Suprapubic skin (tissue), 4 donors: ENCODE results near the gene RCOR1. TPM values are rescaled to one million over a fixed set of nuclear protein-coding genes. Genes with fewer than 3 reads are reported as not detected.
"Not testable (repeated sequence)": the region's sequence is repeated elsewhere in the genome, so short reads cannot be mapped to it uniquely, and the experiment has no call there.

ENCODE experiments used
- DNase-seq, 2 donors: peaks; one replicate each; pipeline ENCODE4 v3.0.0-alpha.2; 2019; ENCODE audit warnings: low spot score in 2 of 2
- H3K27ac ChIP-seq: fragments of 200-600 bp; sonication (generic); one replicate; pipeline ENCODE4 v1.5.1; 2019
- H3K27me3 ChIP-seq: fragments of 200-600 bp; sonication (generic); one replicate; pipeline ENCODE4 v1.5.1; 2019
- H3K36me3 ChIP-seq: fragments of 200-600 bp; sonication (generic); one replicate; pipeline ENCODE4 v1.5.1; 2019
- H3K4me1 ChIP-seq: fragments of 200-600 bp; sonication (generic); one replicate; pipeline ENCODE4 v1.5.1; 2019
- H3K4me3 ChIP-seq: fragments of 200-600 bp; sonication (generic); one replicate; pipeline ENCODE4 v1.5.1; 2019; ENCODE audit warnings: mild to moderate bottlenecking
- H3K9me3 ChIP-seq: fragments of 200-600 bp; sonication (generic); one replicate; pipeline ENCODE4 v1.5.1; 2019
- CTCF ChIP-seq, 2 donors: fragments of 200-600 bp in 1 of 2; fragments of 450-650 bp in 1 of 2; sonication (generic) in 1 of 2; IDR thresholded peaks; one replicate each; pipeline ENCODE4 v1.5.1; 2016 to 2019; ENCODE audit warnings: antibody characterized with exemption in 2 of 2, mild to moderate bottlenecking in 1 of 2, moderate library complexity in 1 of 2
- EP300 ChIP-seq: sonication (generic); formaldehyde crosslinking; IDR thresholded peaks from one replicate; pipeline ENCODE4 v1.6.1; 2017; ENCODE audit warnings: antibody characterized with exemption
- POLR2A ChIP-seq, 2 donors: fragments of 450-650 bp; IDR thresholded peaks; one replicate each; pipeline ENCODE4 v1.6.1; 2017; ENCODE audit warnings: antibody characterized with exemption in 2 of 2, mild to moderate bottlenecking in 2 of 2, moderate library complexity in 2 of 2
- POLR2AphosphoS5 ChIP-seq, 3 donors: sonication (generic); formaldehyde crosslinking; IDR thresholded peaks; one replicate each; pipeline ENCODE4 v1.6.1; 2017; ENCODE audit warnings: antibody characterized with exemption in 3 of 3
- WGBS: methylation state at CpG from one replicate; pipeline ENCODE4 v1.1.5; 2018; 5-methylcytosine and 5-hydroxymethylcytosine counted together
- total RNA-seq, 4 donors: library from RNA; depleted of rRNA; stranded (reverse); fragments of >200 nt; gene quantifications; one replicate each; pipeline ENCODE4 v1.1.0, GENCODE V29; 2016

The RCOR1 gene
- total RNA-seq, 4 donors from 2014 or later: 20.6 to 27.7 (median 24.8) TPM

- H3K27ac ChIP-seq: no peak overlapping the region
- H3K4me3 ChIP-seq: no peak overlapping the region
- H3K27me3 ChIP-seq: no peaks in the 10 kb centered on the region
- H3K9me3 ChIP-seq: no peaks in the 10 kb centered on the region
- 61% methylated on average over 3 of the region's 3 CpGs for whole genome bisulfite sequencing
- no peaks in the 10 kb centered on the region for H3K36me3 ChIP-seq
- TF ChIP-seq EP300: no peak
- DNase-seq: no peak
- peaks cover 18% of the 10 kb centered on the region for H3K4me1 ChIP-seq
These were observed 37.4 kb downstream of the RCOR1 start for GRCh38 chr14:102629808-102630350.

DNA sequence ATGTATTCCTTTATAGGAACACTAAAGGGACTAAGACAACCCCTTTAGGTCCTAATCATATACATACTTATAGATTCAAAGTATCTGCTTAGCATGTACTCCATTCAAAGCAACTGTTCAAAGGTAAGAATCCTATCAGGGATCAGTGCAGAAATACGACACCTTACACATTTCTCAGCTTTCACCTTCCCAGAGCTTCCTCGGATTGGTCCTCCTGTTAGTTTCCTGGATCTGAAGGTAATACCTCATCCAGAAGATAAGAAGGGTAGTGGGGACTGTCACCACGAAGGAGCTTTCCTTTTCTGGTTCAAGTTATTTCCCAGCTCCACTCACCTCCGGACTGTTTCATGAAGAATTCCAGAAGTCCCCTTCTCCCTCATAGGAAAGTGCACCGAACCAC, 38.0 kb downstream of the RCOR1 start:
- Histone ChIP-seq H3K27me3 (no peaks in the 10 kb centered on the region), H3K9me3 (no peaks in the 10 kb centered on the region), H3K4me1 (peaks cover 18% of the 10 kb centered on the region), H3K36me3 (no peaks in the 10 kb centered on the region), H3K4me3 (no peak overlapping the region), H3K27ac (no peak overlapping the region)
- 75% methylated on average over 5 of the region's 5 CpGs for WGBS
- DNase-seq: no peak
- TF ChIP-seq EP300 (no peak), POLR2AphosphoS5 (IDR thresholded peaks at IDR 0.05) (no peak), CTCF (IDR thresholded peaks at IDR 0.05) (no peak), POLR2A (IDR thresholded peaks at IDR 0.05) (no peak)

DNA sequence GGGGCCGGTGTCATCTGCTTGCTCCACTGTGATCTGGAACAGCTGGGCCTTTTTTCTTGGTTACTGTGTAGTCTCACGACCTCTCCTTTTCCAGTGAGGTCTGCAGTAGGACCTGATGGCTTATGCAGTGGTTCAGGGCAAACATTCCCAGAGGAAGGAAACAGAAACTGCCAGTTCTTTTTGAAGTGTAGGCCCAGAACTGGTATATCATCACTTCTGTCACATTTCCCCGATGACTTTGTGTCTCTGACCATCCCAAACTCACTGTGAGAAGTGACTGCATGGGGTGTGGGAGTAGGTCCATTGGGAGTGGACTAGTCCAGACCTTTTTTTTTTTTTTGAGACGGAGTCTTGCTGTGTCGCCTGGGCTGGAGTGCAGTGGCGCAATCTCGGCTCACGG, 38.4 kb downstream of the RCOR1 start:
- H3K4me1 ChIP-seq: peaks cover 18% of the 10 kb centered on the region
- no peak for DNase-seq
- H3K9me3 ChIP-seq: no peaks in the 10 kb centered on the region
- H3K36me3 ChIP-seq: no peaks in the 10 kb centered on the region
- H3K27ac ChIP-seq: no peak overlapping the region
- no peaks in the 10 kb centered on the region for H3K27me3 ChIP-seq
- H3K4me3 ChIP-seq: no peak overlapping the region
- WGBS: 79% methylated on average over 8 of the region's 8 CpGs
- TF ChIP-seq EP300: no peak
- no peak for TF ChIP-seq POLR2A (IDR thresholded peaks at IDR 0.05)
- no peak for TF ChIP-seq POLR2AphosphoS5 (IDR thresholded peaks at IDR 0.05)
- TF ChIP-seq CTCF (IDR thresholded peaks at IDR 0.05): no peak

GRCh38 chr14:102633906-102634595, 41.6 kb downstream of the RCOR1 start:
- no peak overlapping the region for H3K27ac ChIP-seq
- no peak overlapping the region for H3K4me3 ChIP-seq
- peaks cover 17% of the 10 kb centered on the region for H3K4me1 ChIP-seq
- H3K27me3 ChIP-seq: no peaks in the 10 kb centered on the region
- DNase-seq: no peak
- 60% methylated on average over 4 of the region's 4 CpGs for WGBS
- no peaks in the 10 kb centered on the region for H3K9me3 ChIP-seq
- no peaks in the 10 kb centered on the region for H3K36me3 ChIP-seq
- TF ChIP-seq EP300 (no peak), POLR2A (IDR thresholded peaks at IDR 0.05) (no peak), POLR2AphosphoS5 (IDR thresholded peaks at IDR 0.05) (no peak), CTCF (IDR thresholded peaks at IDR 0.05) (no peak)

DNA sequence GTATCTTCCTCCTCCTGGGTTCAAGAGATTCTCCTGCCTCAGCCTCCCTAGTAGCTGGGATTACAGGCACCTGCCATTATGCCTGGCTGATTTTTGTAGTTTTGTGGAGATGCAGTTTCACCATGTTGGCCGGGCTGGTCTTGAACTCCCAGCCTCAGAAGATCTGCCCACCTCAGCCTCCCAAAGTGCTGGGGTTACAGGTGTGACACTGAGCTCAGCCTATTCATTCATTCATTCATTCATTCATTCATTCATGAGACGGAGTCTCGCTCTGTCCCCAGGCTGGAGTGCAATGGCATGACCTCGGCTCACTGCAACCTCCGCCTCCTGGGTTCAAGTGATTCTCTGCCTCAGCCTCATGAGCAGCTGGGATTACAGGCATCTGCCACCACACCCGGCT, 47.2 kb downstream of the RCOR1 start:
- 96% methylated on average over 6 of the region's 6 CpGs for WGBS
- H3K4me1 ChIP-seq, H3K4me3 ChIP-seq, H3K27me3 ChIP-seq, H3K36me3 ChIP-seq, H3K9me3 ChIP-seq, H3K27ac ChIP-seq, DNase-seq: not testable (repeated sequence)

DNA sequence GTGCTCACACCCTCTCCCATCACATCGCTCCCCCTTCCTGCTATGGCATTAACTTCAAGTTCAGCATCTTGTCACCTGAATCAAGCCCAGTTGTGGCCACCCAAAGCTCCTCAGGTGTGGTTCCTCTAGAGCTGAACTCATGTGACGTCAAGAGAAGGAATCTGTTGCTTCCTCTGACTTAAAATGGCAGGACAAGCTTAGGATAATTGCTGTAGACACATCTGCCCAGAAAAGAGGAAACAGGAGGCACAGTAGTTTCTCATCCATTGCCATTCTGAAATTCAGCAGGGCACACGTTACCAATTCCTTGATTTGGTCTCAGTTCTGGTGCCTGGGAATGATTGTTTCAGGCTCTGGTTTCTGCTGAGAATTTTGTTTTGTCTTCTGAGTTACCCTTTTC, 52.1 kb downstream of the RCOR1 start:
- DNase-seq: no peak
- Histone ChIP-seq H3K9me3 (no peaks in the 10 kb centered on the region), H3K4me1 (peaks cover 24% of the 10 kb centered on the region), H3K27ac (no peak overlapping the region), H3K27me3 (no peaks in the 10 kb centered on the region), H3K4me3 (no peak overlapping the region), H3K36me3 (no peaks in the 10 kb centered on the region)
- TF ChIP-seq CTCF (IDR thresholded peaks at IDR 0.05): no peak
- no peak for TF ChIP-seq POLR2A (IDR thresholded peaks at IDR 0.05)
- TF ChIP-seq POLR2AphosphoS5 (IDR thresholded peaks at IDR 0.05): no peak
- TF ChIP-seq EP300: no peak
- 79% methylated on average over 3 of the region's 3 CpGs for WGBS
